Caki2 (cell line): ENCODE measurements around the gene GALNT14. TPM values are rescaled to one million over a fixed set of nuclear protein-coding genes. Genes with fewer than 3 reads are reported as not detected.
"Not testable (repeated sequence)": the region's sequence is repeated elsewhere in the genome, so short reads cannot be mapped to it uniquely, and the experiment has no call there.

ENCODE experiments used
- DNase-seq: peaks from one replicate; pipeline ENCODE4 v3.0.0-alpha.2; 2015; ENCODE audit warnings: low read depth
- in situ Hi-C: cut with HindIII; loops from 2 replicates; pipeline ENCODE4 v1.10.0; 2016; ENCODE audit warnings: low sequenced_read_pairs, low pct_unique_long_range_greater_than_20kb, mixed read lengths
- total RNA-seq: library from RNA; depleted of rRNA; stranded (reverse); fragments of >200 nt; shearing (Covaris generic); gene quantifications from 2 replicates; pipeline ENCODE4 v1.2.3, GENCODE V29; 2014; ENCODE audit warnings: low replicate concordance; rRNA removed

GALNT14 gene
- 251 and 276 TPM in 2 replicates for total RNA-seq

DNA sequence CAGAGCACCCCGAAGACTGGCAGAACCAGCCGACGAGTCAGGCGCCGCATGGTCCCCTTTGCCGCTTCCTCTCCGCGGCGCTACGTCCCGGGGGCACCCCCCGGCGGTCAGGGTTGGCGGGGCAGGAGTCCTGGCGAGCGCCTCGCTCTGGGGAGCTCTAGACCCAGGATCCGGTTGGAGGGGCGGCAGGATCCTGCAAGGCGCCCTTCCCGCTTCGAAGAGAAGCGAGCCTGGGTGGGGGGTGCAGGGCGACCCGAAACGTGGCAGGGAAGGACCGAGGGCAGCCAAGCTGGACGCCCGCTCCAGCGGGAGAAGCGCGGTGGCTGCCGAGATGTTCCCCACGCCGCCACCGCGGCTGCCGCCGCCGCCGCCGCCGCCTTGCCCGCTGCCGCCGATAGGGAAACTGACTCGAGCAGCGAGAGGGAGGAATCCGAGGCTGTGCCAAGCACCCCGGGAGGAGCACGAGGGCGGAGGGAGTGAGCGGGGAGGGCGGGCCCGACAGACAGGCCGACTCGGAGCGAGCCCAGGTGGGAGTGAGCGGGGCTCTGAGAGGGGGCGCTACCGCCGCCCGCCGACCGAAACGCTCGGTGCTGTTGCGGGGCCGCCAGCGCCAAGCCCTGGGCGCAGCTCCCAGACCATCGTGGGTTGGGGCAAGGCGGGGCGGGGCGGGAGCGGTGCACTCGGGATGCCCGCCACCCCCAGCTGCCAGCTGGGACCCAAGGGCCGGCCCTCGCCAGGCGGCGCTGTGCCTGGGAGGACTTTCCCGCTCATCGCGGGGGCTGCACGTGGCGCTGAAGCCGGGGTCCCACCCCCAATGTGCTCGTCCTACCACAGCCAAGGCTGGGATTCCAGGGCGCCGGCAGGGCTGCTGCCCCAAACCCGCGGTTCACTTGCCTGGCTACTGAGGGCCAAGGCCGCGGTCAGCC lies at the start of gene GALNT14:
GALNT14 (minus strand) TSS at position 404 of the 926 bp plus-strand sequence; CDS start at position 50, 354 bp downstream.
- in situ Hi-C loops: no loop called here
- DNase-seq: peak; percentile 91

DNA sequence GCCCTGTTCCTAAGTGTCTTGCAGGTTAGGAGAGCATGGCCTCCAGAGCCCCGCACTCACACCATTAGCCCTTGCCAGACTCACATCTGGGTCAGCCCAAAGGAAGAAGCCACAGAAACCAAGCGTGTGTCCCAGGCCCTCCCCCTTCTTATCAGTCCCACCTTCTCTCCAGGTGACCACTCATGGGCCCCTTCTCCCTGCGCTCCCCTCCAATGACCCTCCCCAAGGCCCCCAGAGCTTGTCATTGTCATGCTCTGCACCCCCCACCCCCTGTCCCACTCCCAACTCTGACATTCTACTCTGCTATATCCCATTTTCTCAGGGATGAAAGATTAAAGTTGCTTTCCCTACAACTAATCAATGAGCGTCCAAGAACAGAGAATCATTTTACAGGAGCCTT lies 48.9 kb upstream of the GALNT14 start:
- in situ Hi-C loops: no loop called here
- no peak for DNase-seq

GRCh38 chr2:31183973-31184372 lies 45.7 kb upstream of the GALNT14 start:
- in situ Hi-C loops, DNase-seq: not testable (repeated sequence)

DNA sequence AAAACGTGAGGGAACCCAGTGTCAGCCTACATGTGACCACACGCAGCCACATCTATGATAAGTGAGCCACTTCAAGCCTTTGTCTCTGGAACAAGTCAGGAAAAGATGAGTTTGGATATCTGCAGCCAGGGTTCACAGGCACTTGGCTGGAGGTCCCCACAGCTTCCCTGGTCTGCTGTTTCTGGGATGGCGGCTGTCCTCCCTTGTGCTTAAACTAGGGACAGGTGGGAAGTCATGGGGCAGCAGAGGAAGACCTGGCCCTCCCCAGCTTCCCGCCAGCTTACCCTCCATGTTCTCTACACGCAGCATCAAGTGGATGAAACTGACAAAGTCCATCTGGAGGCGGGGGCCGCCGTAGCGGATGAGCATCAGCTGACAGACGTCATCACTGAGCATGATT lies 38.5 kb upstream of the GALNT14 start:
- no peak for DNase-seq
- in situ Hi-C loops: no loop called here

- DNase-seq: no peak
- in situ Hi-C loops: no loop called here
These were observed 32.9 kb upstream of the GALNT14 start for GRCh38 chr2:31171142-31171541.

DNA sequence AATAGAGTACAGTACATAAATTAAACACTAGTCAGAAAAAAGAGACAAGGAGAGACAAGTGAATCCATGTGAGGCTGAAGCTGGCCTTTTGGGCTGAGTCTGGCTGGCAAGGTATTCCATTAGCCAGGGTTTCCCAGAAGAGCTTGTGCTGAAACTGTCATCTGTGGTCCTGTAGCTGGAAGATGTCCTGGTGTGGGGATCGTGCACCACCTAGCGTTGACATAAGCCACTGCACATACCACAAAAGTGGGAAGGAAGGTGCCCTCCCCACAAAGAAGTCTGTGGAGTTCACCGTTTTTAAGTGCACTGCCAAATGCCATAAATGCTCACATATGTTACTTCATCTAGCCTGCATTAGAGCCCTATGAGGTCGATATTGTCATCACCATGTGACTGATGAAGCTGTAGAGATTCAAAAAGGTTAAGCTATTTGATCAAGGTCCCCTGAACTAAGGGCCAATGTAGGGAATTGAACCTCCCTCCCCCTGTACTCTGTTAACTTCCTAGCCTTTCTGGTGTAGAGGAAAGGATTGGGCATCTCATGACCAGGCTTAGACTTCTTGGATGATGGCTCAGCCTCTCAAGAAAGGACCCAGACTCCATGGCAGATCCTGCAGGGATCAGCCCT lies 31.9 kb upstream of the GALNT14 start:
- in situ Hi-C loops: no loop called here
- peak; percentile 64 for DNase-seq

- no peak for DNase-seq
These were observed 30.1 kb upstream of the GALNT14 start for GRCh38 chr2:31168291-31168690.

DNA sequence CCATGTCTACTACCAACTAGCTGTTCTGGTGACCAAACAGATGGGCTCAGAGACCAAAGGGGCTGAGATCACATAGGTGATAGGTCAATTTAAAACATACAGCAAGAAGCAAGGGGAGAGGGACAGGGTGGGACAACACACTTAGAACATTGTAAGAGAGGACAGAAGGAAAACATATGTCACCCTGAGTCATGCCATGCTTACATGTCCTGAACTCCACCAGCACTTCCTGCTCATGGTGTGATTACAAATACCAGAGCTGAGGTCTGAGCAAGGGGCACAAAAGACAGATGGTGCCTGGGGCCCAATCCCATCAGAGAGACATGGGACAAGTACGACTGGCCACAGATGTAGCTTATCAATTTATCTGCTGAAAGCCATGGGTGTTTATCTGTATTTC lies 28.7 kb upstream of the GALNT14 start:
- DNase-seq: no peak

More at GRCh38 chr2:31168291-31168690, 30.1 kb upstream of the GALNT14 start:
- in situ Hi-C loops: no loop called here

GRCh38 chr2:31163011-31163539 lies 24.8 kb upstream of the GALNT14 start:
- in situ Hi-C loops: no loop called here
- DNase-seq: no peak

More for the DNA sequence above, 28.7 kb upstream of the GALNT14 start:
- in situ Hi-C loops: no loop called here

GRCh38 chr2:31161637-31162036 lies 23.4 kb upstream of the GALNT14 start:
- in situ Hi-C loops: no loop called here
- DNase-seq: no peak

- in situ Hi-C loops: no loop called here
- DNase-seq: no peak
These were observed 13.3 kb upstream of the GALNT14 start for GRCh38 chr2:31151501-31151900.

GRCh38 chr2:31150120-31150670 lies 12.0 kb upstream of the GALNT14 start:
- no peak for DNase-seq
- in situ Hi-C loops: no loop called here

DNA sequence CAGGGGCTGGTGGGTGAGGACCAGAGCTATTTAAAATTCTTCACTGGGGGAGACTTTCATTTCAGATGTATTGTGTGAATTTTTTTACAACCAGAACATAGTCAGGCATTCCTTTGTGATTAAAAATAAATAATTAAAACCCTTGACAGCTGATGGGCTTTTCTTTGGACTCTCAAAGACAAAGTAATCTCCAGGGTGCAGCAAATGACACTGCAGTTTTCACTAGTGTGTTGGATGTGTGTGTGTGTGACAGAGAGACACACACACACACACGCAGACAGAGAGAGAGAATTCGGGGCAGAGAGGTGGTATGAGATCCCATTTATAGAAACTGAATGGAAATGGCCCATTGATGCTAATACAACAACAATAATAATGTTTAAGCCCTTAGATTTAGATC lies 10.3 kb upstream of the GALNT14 start:
- no peak for DNase-seq
- in situ Hi-C loops: no loop called here

GRCh38 chr2:31147645-31148044 lies 9.4 kb upstream of the GALNT14 start:
- in situ Hi-C loops: no loop called here
- DNase-seq: no peak

DNA sequence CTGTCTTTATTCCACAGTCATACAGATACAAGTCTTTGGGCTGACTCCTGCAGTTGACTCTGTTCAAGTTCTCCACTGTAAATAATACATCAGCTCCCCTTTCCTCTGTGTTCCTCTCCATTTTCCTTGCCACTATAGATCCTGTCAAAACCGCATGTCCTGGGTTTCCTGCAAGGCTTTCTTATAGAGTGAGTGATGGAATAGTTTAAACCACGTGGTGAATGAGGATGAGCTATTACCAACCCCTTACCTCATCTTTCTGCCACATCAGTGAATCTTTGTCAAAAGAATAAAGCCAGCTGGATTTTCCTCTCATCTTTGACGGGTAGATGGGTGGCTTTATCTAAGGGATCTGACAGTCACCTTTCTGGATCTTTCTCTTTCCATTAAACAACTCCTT lies 3.9 kb upstream of the GALNT14 start:
- DNase-seq: no peak
- in situ Hi-C loops: no loop called here

GRCh38 chr2:31141443-31142085 lies 3.3 kb upstream of the GALNT14 start:
- in situ Hi-C loops: no loop called here
- no peak for DNase-seq

GRCh38 chr2:31140151-31140550 lies 1.9 kb upstream of the GALNT14 start:
- in situ Hi-C loops: no loop called here
- no peak for DNase-seq

DNA sequence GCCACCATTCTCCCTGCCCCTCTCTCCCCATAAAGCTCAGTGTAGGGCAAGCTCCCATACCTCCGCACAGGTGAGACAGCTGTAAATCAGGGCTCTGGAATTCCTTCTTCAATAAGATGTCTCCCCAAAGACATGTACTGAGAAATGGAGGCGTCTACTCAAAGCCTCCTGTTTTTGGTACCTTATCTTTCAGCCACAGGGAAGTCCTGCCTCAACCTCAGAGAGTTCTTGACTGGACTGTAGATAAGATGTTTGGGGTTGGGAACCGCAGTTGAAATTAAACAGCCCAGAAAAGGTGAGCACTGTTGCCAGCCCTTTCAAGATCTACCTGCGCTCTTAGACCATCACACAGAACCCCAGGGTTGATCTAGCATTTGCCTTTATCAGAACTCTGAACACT lies 1.4 kb upstream of the GALNT14 start:
- in situ Hi-C loops: no loop called here
- DNase-seq: no peak
